H1 (cell line): Measurements from ENCODE around the gene GSTA2.
"Not testable (repeated sequence)": the region's sequence is repeated elsewhere in the genome, so short reads cannot be mapped to it uniquely, and the experiment has no call there.

ENCODE experiments used
- CREB1 ChIP-seq: IDR thresholded peaks from 2 replicates; pipeline ENCODE4 v1.6.1; 2012; ENCODE audit warnings: inconsistent platforms
- CTCF ChIP-seq, 3 experiments: IDR thresholded peaks; 1 replicate in 2 of 3; 2 replicates in 1 of 3; pipeline versions ENCODE4 v1.5.1 to v1.6.1; 2011; ENCODE audit warnings: low read length in 3 of 3, mild to moderate bottlenecking in 3 of 3, inconsistent platforms in 2 of 3, low read depth in 1 of 3, moderate library complexity in 1 of 3; ENCODE audit not compliant: insufficient read depth in 1 of 3; ENCODE audit errors: control extremely low read depth in 1 of 3
- GTF2F1 ChIP-seq: IDR thresholded peaks from 2 replicates; pipeline ENCODE4 v1.6.1; 2012; ENCODE audit warnings: low read depth, low read length, improper control_type of control experiment, borderline replicate concordance
- JUN ChIP-seq: IDR thresholded peaks from 2 replicates; pipeline ENCODE4 v1.6.1; 2011; ENCODE audit warnings: low read depth, mild to moderate bottlenecking, improper control_type of control experiment, low read length
- MAX ChIP-seq: IDR thresholded peaks from 2 replicates; pipeline ENCODE4 v1.6.1; 2012; ENCODE audit warnings: inconsistent platforms
- POLR2A ChIP-seq, 2 experiments: IDR thresholded peaks; 1 replicate in 1 of 2; 2 replicates in 1 of 2; pipeline ENCODE4 v1.6.1; 2011; ENCODE audit warnings: low read depth in 2 of 2, low read length in 2 of 2, mild to moderate bottlenecking in 2 of 2; ENCODE audit errors: control extremely low read depth in 1 of 2
- POLR2AphosphoS5 ChIP-seq: IDR thresholded peaks from 2 replicates; pipeline ENCODE4 v1.6.1; 2011; ENCODE audit warnings: low read depth, low read length
- RAD21 ChIP-seq, 2 experiments: IDR thresholded peaks in 1 of 2; conservative IDR thresholded peaks in 1 of 2; 2 replicates each; pipeline ENCODE4 v1.6.1; 2011; ENCODE audit warnings: low read depth in 2 of 2, low read length in 2 of 2, improper control_type of control experiment in 1 of 2, inconsistent platforms in 1 of 2, mild to moderate bottlenecking in 1 of 2, moderate library complexity in 1 of 2
- SUZ12 ChIP-seq: fragments of 200-600 bp; sonication (generic); IDR thresholded peaks from 2 replicates; pipeline ENCODE4 v1.6.1; 2012; ENCODE audit warnings: mild to moderate bottlenecking, inconsistent platforms, low read length, moderate library complexity, mixed read lengths
- YY1 ChIP-seq: IDR thresholded peaks from 2 replicates; pipeline ENCODE4 v1.6.1; 2011; ENCODE audit warnings: low read depth, mild to moderate bottlenecking, low read length

- TF ChIP-seq POLR2AphosphoS5; SUZ12; CTCF (IDR thresholded peaks at IDR 0.05; ENCODE audit: control extremely low read depth in 1 of 3, insufficient read depth in 1 of 3, low read depth in 1 of 3, low read length in 3 of 3); GTF2F1; CREB1; YY1; POLR2A (IDR thresholded peaks at IDR 0.05; ENCODE audit: control extremely low read depth in 1 of 2, low read depth in 2 of 2, low read length in 2 of 2); MAX; RAD21 (IDR thresholded peaks at IDR 0.05 in 1 of 2, conservative IDR thresholded peaks at IDR 0.05 in 1 of 2; ENCODE audit: low read depth in 2 of 2, low read length in 2 of 2); JUN: not testable (repeated sequence)
These were observed 5.5 kb downstream of the GSTA2 start for GRCh38 chr6:52757651-52758338.
